ENCODE measurements around the gene LAMA2.

Gene LAMA2

DNA sequence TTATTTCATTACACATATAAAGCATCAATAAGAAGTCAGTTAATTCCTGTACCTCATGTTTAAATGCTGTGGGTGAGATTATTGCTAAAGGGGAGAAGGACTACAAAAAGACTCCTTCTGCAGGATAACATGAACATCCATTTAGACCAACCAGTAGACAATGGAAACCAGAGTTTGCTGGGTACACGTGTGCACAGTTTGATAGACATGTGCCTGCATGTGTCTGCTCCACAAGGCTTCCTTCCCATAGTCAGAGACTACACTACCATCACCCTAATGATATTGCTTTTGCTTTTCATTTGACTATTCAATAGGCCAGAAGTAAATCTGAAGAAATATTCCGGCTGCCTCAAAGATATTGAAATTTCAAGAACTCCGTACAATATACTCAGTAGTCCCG is 595.4 kb downstream of the LAMA2 start:
- DNase-seq (ENCODE audit: low read depth, low spot score): no peak
- no peak overlapping the region for H3K4me3 ChIP-seq (ENCODE audit: low read depth, low read length)
- in situ Hi-C loops (cut with HindIII; ENCODE audit: low sequenced_read_pairs): no loop called here
- TF ChIP-seq, protein P1, sequence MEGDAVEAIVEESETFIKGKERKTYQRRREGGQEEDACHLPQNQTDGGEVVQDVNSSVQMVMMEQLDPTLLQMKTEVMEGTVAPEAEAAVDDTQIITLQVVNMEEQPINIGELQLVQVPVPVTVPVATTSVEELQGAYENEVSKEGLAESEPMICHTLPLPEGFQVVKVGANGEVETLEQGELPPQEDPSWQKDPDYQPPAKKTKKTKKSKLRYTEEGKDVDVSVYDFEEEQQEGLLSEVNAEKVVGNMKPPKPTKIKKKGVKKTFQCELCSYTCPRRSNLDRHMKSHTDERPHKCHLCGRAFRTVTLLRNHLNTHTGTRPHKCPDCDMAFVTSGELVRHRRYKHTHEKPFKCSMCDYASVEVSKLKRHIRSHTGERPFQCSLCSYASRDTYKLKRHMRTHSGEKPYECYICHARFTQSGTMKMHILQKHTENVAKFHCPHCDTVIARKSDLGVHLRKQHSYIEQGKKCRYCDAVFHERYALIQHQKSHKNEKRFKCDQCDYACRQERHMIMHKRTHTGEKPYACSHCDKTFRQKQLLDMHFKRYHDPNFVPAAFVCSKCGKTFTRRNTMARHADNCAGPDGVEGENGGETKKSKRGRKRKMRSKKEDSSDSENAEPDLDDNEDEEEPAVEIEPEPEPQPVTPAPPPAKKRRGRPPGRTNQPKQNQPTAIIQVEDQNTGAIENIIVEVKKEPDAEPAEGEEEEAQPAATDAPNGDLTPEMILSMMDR (IDR thresholded peaks at IDR 0.05; ENCODE audit: low read depth, low read length): no peak

GRCh38 chr6:129481706-129482105 is 598.8 kb downstream of the LAMA2 start:
- TF ChIP-seq, protein P1 (IDR thresholded peaks at IDR 0.05; ENCODE audit: low read depth, low read length): no peak
- H3K4me3 ChIP-seq (ENCODE audit: low read depth, low read length): no peak overlapping the region
- in situ Hi-C loops (cut with HindIII; ENCODE audit: low sequenced_read_pairs): no loop called here
- DNase-seq (ENCODE audit: low read depth, low spot score): no peak

DNA sequence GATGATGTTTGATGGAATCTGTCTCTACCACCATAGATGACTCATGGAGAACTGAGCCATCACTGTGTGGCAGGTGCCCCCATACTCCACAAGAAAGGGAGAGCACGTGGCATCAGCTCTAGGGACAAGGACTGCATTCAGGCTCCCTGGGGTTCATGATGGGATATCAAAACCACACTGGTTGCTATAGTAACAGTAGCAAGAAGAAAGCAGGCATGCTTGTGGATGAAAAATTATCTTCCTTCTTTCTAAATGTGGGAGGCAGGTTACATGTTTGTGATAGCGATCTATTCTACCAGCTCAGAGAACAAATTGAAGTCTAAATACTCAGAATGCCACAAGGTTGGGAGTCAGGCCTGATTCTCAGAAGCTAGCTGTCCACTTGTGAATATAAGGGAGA is 602.8 kb downstream of the LAMA2 start:
- in situ Hi-C loops (cut with HindIII; ENCODE audit: low sequenced_read_pairs): no loop called here
- no peak overlapping the region for H3K4me3 ChIP-seq (ENCODE audit: low read depth, low read length)
- no peak for DNase-seq (ENCODE audit: low read depth, low spot score)
- TF ChIP-seq, protein P1 (IDR thresholded peaks at IDR 0.05; ENCODE audit: low read depth, low read length): no peak

DNA sequence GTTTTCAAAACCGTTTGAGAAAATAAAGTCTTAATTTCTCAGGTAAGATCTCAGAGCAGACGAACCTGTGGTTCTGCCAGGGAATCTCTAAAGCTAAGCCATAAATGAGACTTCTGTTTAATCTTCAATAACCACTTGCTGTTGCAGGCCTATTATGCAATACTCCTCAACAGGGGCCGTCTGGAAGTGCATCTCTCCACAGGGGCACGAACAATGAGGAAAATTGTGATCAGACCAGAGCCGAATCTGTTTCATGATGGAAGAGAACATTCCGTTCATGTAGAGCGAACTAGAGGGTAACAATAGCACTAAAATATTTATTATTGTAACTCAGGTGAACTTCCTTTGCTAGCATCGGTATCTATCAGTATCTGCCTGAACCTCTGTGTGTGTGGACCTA is 603.4 kb downstream of the LAMA2 start:
- no peak overlapping the region for H3K4me3 ChIP-seq (ENCODE audit: low read depth, low read length)
- in situ Hi-C loops (cut with HindIII; ENCODE audit: low sequenced_read_pairs): no loop called here
- TF ChIP-seq, protein P1 (IDR thresholded peaks at IDR 0.05; ENCODE audit: low read depth, low read length): no peak
- peak; percentile 53 for DNase-seq (ENCODE audit: low read depth, low spot score)

DNA sequence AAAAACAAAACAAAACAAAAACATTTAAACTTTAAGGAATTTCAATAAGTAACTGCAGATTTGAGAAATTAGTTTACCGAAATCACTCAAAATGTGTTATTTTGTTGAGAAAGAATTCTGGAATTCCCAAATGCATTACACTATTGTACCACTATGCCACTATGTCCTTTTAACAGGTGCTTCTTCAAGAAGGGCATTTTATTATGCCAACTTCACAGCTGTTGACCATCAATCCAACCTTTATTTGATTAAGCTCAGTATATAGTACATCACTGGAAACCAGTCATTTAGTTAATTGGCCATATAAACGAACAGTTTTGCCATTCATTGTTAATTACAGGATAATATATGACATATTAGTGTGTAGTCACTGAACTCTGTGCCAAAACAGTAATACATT is 605.4 kb downstream of the LAMA2 start:
- DNase-seq (ENCODE audit: low read depth, low spot score): no peak
- TF ChIP-seq, protein P1 (IDR thresholded peaks at IDR 0.05; ENCODE audit: low read depth, low read length): no peak
- in situ Hi-C loops (cut with HindIII; ENCODE audit: low sequenced_read_pairs): no loop called here
- no peak overlapping the region for H3K4me3 ChIP-seq (ENCODE audit: low read depth, low read length)

DNA sequence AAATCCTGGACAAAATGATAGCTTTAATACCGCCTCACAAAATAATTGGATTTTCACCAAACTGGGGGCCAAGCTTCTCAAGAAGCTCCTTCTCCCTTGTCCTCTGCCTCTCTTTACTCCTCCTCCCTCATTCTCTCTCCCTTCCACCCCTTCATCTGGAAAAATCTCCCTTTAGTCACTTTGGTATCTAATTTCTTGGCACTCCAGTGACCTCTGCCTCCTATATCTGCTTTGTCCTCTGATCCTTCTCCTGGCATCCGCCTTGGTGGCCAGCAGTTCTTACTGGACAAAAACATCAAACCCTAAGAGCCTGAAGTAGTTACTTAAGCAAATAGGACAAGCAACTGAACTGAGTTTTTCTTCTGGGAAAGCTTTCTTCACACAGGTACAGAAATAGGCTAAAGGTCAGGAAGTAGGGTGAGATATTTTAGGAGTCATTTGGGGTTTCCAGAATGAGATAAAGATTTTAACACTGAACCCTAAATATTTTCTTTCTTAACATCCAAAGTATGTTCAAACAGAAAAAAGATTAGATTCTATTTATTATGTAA is 606.4 kb downstream of the LAMA2 start:
- in situ Hi-C loops (cut with HindIII; ENCODE audit: low sequenced_read_pairs): no loop called here
- TF ChIP-seq, protein P1 (IDR thresholded peaks at IDR 0.05; ENCODE audit: low read depth, low read length): no peak
- H3K4me3 ChIP-seq (ENCODE audit: low read depth, low read length): no peak overlapping the region
- no peak for DNase-seq (ENCODE audit: low read depth, low spot score)
